B cell (primary cell): ENCODE measurements around the gene DNAJA3. TPM values are rescaled to one million over a fixed set of nuclear protein-coding genes. Genes with fewer than 3 reads are reported as not detected.

Experiments used
- ATAC-seq: fragments of 200-7000 bp; cut with Tn5 transposase; one replicate; pipeline ENCODE4 v1.10.0; 2021; ENCODE audit warnings: low read depth, mild to moderate bottlenecking, moderate number of reproducible peaks, moderate library complexity
- CTCF ChIA-PET: fragments of 350-600 bp; sonication (Branson Sonifier 250); formaldehyde crosslinking; loops from one replicate; lab custom pipeline; 2021; ENCODE audit warnings: antibody characterized with exemption, inconsistent platforms; lab: Charles Lee
- POLR2A ChIA-PET: fragments of 350-600 bp; sonication (Branson Sonifier 250); formaldehyde crosslinking; loops from one replicate; lab custom pipeline; 2021; ENCODE audit warnings: antibody characterized with exemption; lab: Charles Lee
- DNase-seq: peaks from one replicate; pipeline ENCODE4 v3.0.0; 2013
- H2AFZ ChIP-seq: 2 replicates; pipeline ENCODE4 v1.6.1; 2012; ENCODE audit warnings: mild to moderate bottlenecking, low read depth, low read length; ENCODE audit not compliant: insufficient read depth, poor library complexity, severe bottlenecking
- H3K27ac ChIP-seq, 2 donors: 1 replicate in 1 of 2; 2 replicates in 1 of 2; pipeline ENCODE4 v1.5.1; 2012 to 2013; ENCODE audit warnings: low read length in 2 of 2, mild to moderate bottlenecking in 2 of 2, moderate library complexity in 1 of 2
- H3K27me3 ChIP-seq, 4 experiments: fragments of 200-600 bp in 1 of 4; sonication (generic) in 1 of 4; replicated peaks in 1 of 4; 1 replicate in 2 of 4; 2 replicates in 2 of 4; pipeline versions ENCODE4 v1.6.1 to v1.7.0; 2013 to 2016; ENCODE audit warnings: low read length in 3 of 4, mild to moderate bottlenecking in 2 of 4, mixed read lengths in 1 of 4, moderate library complexity in 1 of 4; ENCODE audit not compliant: insufficient read depth in 4 of 4, control insufficient read depth in 3 of 4; ENCODE audit errors: control extremely low read depth in 1 of 4
- H3K36me3 ChIP-seq, 2 experiments: replicated peaks in 1 of 2; 1 replicate in 1 of 2; 2 replicates in 1 of 2; pipeline versions ENCODE4 v1.6.1 to v1.7.1; 2013; ENCODE audit warnings: low read length in 1 of 2; ENCODE audit not compliant: insufficient read depth in 2 of 2, control insufficient read depth in 1 of 2; ENCODE audit errors: control extremely low read depth in 1 of 2, extremely low read depth in 1 of 2
- H3K4me1 ChIP-seq, 2 donors: fragments of 200-600 bp in 1 of 2; sonication (generic) in 1 of 2; 1 replicate in 1 of 2; 2 replicates in 1 of 2; pipeline versions ENCODE4 v1.5.1 to v1.6.1; 2013 to 2017; ENCODE audit warnings: low read length in 2 of 2; ENCODE audit not compliant: control insufficient read depth in 2 of 2, insufficient read depth in 2 of 2
- H3K4me2 ChIP-seq: replicated peaks from 2 replicates; pipeline ENCODE3; 2012; ENCODE audit warnings: mild to moderate bottlenecking, low read depth, low read length; ENCODE audit not compliant: poor library complexity, severe bottlenecking
- H3K4me3 ChIP-seq, 5 experiments: fragments of 200-600 bp in 1 of 5; sonication (generic) in 1 of 5; 1 replicate in 3 of 5; 2 replicates in 2 of 5; pipeline versions ENCODE4 v1.5.1 to v1.7.0; 2011 to 2016; ENCODE audit warnings: low read length in 4 of 5, mild to moderate bottlenecking in 4 of 5, low read depth in 2 of 5, control low read depth in 1 of 5, moderate library complexity in 1 of 5; ENCODE audit not compliant: insufficient read depth in 1 of 5; ENCODE audit errors: control extremely low read depth in 1 of 5, extremely low read depth in 1 of 5
- H3K79me2 ChIP-seq: fragments of 200-600 bp; sonication (generic); one replicate; pipeline ENCODE4 v1.6.0; 2016; ENCODE audit warnings: low read length; ENCODE audit not compliant: control insufficient read depth, insufficient read depth
- H3K9ac ChIP-seq: fragments of 200-600 bp; sonication (generic); 2 replicates; pipeline ENCODE4 v1.6.1; 2017; ENCODE audit warnings: mild to moderate bottlenecking, low read length, moderate library complexity
- H3K9me3 ChIP-seq, 3 donors: one replicate each; pipeline versions ENCODE4 v1.6.1 to v1.7.1; 2013; ENCODE audit warnings: low read length in 2 of 3; ENCODE audit not compliant: control insufficient read depth in 2 of 3, insufficient read depth in 1 of 3; ENCODE audit errors: control extremely low read depth in 1 of 3
- H4K20me1 ChIP-seq: 2 replicates; pipeline ENCODE4 v1.6.0; 2012; ENCODE audit warnings: mild to moderate bottlenecking, low read length; ENCODE audit not compliant: insufficient read depth, control insufficient read depth, poor library complexity, severe bottlenecking
- H3K27ac Mint-ChIP-seq: one replicate; pipeline ENCODE4 v1.8.0; 2021; ENCODE audit warnings: mixed read lengths
- H3K27me3 Mint-ChIP-seq: one replicate; pipeline ENCODE4 v1.8.0; 2021; ENCODE audit warnings: mixed read lengths
- H3K4me1 Mint-ChIP-seq: one replicate; pipeline ENCODE4 v1.8.0; 2021; ENCODE audit warnings: mixed read lengths
- H3K4me3 Mint-ChIP-seq: one replicate; pipeline ENCODE4 v1.8.0; 2021; ENCODE audit warnings: mixed read lengths
- H3K9me3 Mint-ChIP-seq: one replicate; pipeline ENCODE4 v1.8.0; 2022; ENCODE audit warnings: mixed read lengths; ENCODE audit not compliant: insufficient read depth
- CTCF ChIP-seq: fragments of 200-600 bp; IDR thresholded peaks from one replicate; pipeline ENCODE4 v1.8.0; 2022; ENCODE audit warnings: antibody characterized with exemption, mild to moderate bottlenecking
- EZH2 ChIP-seq: IDR thresholded peaks from 2 replicates; pipeline ENCODE4 v1.6.1; 2012; ENCODE audit warnings: borderline replicate concordance, low read depth, mild to moderate bottlenecking, moderate library complexity, low read length; ENCODE audit not compliant: insufficient read depth, poor library complexity, severe bottlenecking
- WGBS: methylation state at CpG from one replicate; pipeline ENCODE4 v1.1.5; 2013; ENCODE audit warnings: missing lambda C conversion rate; ENCODE audit not compliant: insufficient coverage; 5-methylcytosine and 5-hydroxymethylcytosine counted together
- intact Hi-C: fragments of 100-400 bp; cut with micrococcal nuclease; formaldehyde crosslinking; loops from one replicate; pipeline ENCODE4 v1.10.0; 2022
- polyA plus RNA-seq: library from polyadenylated mRNA; depleted of rRNA; stranded (reverse); fragments of >200 nt; gene quantifications from 2 replicates; pipeline ENCODE4 v1.2.3, GENCODE V29; 2012
- total RNA-seq, 2 donors: library from RNA; stranded (reverse); fragments of 120-200 nt in 1 of 2; gene quantifications; 1 replicate in 1 of 2; 2 replicates in 1 of 2; pipeline versions ENCODE4 v1.2.3 to v1.2.4, GENCODE V29; 2013 to 2022

DNAJA3 gene
- total and polyA plus RNA-seq, 2 donors (not counting 1 experiment from before 2014, with no cell fraction given): 59.3 to 67.7 TPM

- no peaks in the 10 kb centered on the region for H3K27me3 ChIP-seq
- intact Hi-C loops: no loop called here
- Mint-ChIP-seq H3K27ac (peak overlapping the region; percentile 69), H3K27me3 (no peaks in the 10 kb centered on the region), H3K9me3 (no peaks in the 10 kb centered on the region), H3K4me3 (peak overlapping the region; percentile 81), H3K4me1 (peaks cover 26% of the 10 kb centered on the region)
- peaks cover 0 to 4% (median 0%) of the 10 kb centered on the region in 3 donors for H3K9me3 ChIP-seq
- no peak for ATAC-seq
- H3K4me1 ChIP-seq: peaks cover 17 to 35% of the 10 kb centered on the region in 2 donors
- H3K4me3 ChIP-seq: no peak overlapping the region
- no peak overlapping the region for H2AFZ ChIP-seq
- H3K36me3 ChIP-seq: peaks cover 0 to 3% of the 10 kb centered on the region in 2 experiments
- POLR2A ChIA-PET: interaction anchor here (0.7 kb wide), 2 partner anchors 31 to 32 kb away, joined by 3 to 6 read pairs; no protein-coding TSS in a partner anchor
- H3K4me2 ChIP-seq: no peak overlapping the region
- DNase-seq: no peak
- no peak overlapping the region for H3K9ac ChIP-seq
- CTCF ChIA-PET: interaction anchor here (0.5 to 2.6 kb wide), 5 partner anchors 15 to 188 kb away, joined by 3 to 11 read pairs (median 3); no protein-coding TSS in a partner anchor
- peaks cover 24% of the 10 kb centered on the region for H3K79me2 ChIP-seq
- H4K20me1 ChIP-seq: peaks cover 6% of the 10 kb centered on the region
- no peak for TF ChIP-seq EZH2
- TF ChIP-seq CTCF: no peak
- 80% methylated on average over 1 of the region's 4 CpGs for WGBS
- peak overlapping the region in 1 of 2 donors; percentile 30 for H3K27ac ChIP-seq
These were observed 47.2 kb downstream of the DNAJA3 start for GRCh38 chr16:4472880-4473279.
